Omental fat pad (tissue), 4 donors: ENCODE data around the gene PCDHGB5. TPM values are rescaled to one million over a fixed set of nuclear protein-coding genes. Genes with fewer than 3 reads are reported as not detected.
"Not testable (repeated sequence)": the region's sequence is repeated elsewhere in the genome, so short reads cannot be mapped to it uniquely, and the experiment has no call there.

Experiments
- ATAC-seq: fragments of 150-250 bp; one replicate; pipeline ENCODE4 v1.9.1; 2016; ENCODE audit warnings: mild to moderate bottlenecking, moderate library complexity; ENCODE audit not compliant: low FRiP score
- DNase-seq: peaks from one replicate; pipeline ENCODE4 v3.0.0-alpha.2; 2019; ENCODE audit warnings: low spot score
- total RNA-seq, 4 donors: library from RNA; depleted of rRNA; stranded (reverse); fragments of >200 nt; gene quantifications; one replicate each; pipeline ENCODE4 v1.1.0, GENCODE V29; 2016
- TF ChIP-seq, protein P1 (sequence below), 3 donors: fragments of 450-650 bp; IDR thresholded peaks; one replicate each; pipeline ENCODE4 v1.5.1; 2016 to 2017; ENCODE audit warnings: antibody characterized with exemption in 3 of 3, mild to moderate bottlenecking in 3 of 3, moderate library complexity in 2 of 3

The PCDHGB5 gene
- total RNA-seq, result 10 to 100 TPM in 1 of 4 donors, 1 to 10 TPM in 3; 6.5 to 18.8 (median 8.9) TPM

DNA sequence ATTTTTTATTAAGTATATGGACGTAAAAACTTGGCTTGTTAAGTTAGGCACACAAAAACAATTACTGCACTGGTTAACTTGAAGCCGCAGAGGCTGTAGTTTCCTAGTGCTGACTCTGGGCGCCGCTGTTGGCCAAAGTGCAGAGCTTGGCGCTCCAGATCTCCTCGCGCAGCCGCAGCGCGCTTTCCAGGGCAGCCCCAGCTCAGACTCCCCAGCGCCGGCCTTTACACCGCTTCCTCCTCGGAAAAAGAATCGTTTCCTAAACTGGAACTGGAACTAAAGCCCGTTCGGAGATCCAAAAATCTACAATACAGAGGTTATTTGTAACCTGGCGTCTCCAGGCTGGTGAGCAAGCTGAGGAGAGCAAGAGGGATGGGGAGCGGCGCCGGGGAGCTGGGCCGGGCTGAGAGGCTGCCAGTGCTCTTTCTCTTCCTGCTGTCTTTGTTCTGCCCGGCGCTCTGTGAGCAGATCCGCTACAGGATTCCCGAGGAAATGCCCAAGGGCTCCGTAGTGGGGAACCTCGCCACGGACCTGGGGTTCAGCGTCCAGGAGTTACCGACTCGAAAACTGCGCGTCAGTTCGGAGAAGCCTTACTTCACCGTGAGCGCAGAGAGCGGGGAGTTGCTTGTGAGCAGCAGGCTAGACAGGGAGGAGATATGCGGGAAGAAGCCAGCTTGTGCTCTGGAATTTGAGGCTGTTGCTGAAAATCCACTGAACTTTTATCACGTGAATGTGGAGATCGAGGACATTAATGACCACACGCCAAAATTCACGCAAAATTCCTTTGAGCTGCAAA lies at the start of gene PCDHGB5:
Gene PCDHGB5 (plus strand): TSS at position 192 of the 796 bp plus-strand sequence. CDS start 181 bp downstream, at position 373.
- peak; percentile 59 for ATAC-seq
- DNase-seq, result not testable (repeated sequence)

DNA sequence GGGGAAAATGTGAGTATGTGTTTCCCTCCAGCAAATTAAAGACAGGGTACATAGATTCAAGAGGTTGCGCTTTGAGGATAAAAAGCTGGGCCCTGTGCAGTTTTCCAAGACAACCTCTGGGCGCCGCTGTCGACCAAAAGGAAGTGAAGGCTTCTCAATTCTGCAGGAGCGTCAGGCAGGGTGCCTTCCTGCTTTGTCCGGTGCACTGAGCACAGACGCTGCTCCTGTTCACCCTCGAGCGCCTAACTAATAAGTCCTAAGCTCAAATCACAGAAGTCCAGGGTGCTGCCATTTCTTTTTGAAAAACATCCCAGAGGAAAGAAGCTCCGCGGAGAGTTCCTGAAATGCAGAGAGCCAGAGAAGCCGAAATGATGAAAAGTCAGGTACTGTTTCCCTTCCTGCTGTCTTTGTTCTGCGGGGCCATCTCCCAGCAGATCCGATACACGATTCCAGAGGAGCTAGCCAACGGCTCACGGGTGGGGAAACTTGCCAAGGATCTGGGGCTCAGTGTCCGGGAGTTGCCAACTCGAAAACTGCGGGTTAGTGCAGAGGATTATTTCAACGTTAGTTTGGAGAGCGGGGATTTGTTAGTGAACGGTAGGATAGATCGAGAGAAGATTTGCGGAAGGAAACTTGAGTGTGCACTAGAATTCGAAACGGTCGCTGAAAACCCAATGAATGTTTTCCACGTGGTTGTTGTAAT lies 47.7 kb upstream of the PCDHGB5 start, which contains the start of gene PCDHGB1:
Gene PCDHGB1 (plus strand): TSS at position 183 of the 703 bp plus-strand sequence. CDS start 162 bp downstream, at position 345.
- TF ChIP-seq, protein P1, sequence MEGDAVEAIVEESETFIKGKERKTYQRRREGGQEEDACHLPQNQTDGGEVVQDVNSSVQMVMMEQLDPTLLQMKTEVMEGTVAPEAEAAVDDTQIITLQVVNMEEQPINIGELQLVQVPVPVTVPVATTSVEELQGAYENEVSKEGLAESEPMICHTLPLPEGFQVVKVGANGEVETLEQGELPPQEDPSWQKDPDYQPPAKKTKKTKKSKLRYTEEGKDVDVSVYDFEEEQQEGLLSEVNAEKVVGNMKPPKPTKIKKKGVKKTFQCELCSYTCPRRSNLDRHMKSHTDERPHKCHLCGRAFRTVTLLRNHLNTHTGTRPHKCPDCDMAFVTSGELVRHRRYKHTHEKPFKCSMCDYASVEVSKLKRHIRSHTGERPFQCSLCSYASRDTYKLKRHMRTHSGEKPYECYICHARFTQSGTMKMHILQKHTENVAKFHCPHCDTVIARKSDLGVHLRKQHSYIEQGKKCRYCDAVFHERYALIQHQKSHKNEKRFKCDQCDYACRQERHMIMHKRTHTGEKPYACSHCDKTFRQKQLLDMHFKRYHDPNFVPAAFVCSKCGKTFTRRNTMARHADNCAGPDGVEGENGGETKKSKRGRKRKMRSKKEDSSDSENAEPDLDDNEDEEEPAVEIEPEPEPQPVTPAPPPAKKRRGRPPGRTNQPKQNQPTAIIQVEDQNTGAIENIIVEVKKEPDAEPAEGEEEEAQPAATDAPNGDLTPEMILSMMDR (IDR thresholded peaks at IDR 0.05), result no peak
- DNase-seq (no peak), ATAC-seq (no peak)

DNA sequence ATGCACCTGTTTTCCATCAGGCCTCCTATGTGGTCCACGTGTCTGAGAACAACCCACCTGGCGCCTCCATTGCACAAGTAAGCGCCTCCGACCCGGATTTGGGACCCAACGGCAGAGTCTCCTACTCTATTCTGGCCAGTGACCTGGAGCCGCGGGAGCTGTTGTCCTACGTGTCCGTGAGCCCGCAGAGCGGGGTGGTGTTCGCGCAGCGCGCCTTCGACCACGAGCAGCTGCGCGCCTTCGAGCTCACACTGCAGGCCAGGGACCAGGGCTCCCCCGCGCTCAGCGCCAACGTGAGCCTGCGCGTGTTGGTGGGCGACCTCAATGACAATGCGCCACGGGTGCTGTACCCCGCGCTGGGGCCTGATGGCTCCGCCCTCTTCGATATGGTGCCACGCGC lies 46.2 kb upstream of the PCDHGB5 start:
- no peak for DNase-seq
- no peak for ATAC-seq
- TF ChIP-seq, protein P1 (IDR thresholded peaks at IDR 0.05), result no peak

DNA sequence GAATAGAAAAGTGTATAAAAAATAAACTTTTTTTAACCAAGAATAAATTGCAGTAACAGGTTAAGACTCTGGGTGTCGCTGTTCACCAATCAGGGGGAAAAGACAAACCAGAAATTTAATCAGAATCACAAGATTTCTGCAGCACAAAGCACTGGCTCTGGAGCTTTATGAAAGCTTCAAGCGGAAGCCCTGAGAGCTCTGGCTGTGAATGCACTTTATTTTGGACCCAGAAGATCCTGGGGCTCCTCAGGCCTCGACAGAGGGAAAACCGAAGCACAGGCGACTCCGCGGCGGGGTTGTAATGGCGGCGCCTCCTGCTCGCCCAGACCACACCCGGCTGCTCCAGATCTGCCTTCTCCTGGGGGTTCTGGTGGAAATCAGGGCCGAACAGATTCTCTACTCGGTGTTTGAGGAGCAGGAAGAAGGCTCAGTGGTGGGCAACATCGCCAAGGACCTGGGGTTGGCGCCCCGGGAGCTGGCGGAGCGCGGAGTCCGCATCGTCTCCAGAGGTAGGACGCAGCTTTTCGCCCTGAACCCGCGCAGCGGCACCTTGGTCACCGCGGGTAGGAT lies 42.8 kb upstream of the PCDHGB5 start, which contains the start of gene PCDHGA4:
Gene PCDHGA4 (plus strand): TSS at position 122 of the 570 bp plus-strand sequence. CDS start 87 bp downstream, at position 209.
- no peak for ATAC-seq
- TF ChIP-seq, protein P1 (IDR thresholded peaks at IDR 0.05), result no peak
- DNase-seq, result no peak

DNA sequence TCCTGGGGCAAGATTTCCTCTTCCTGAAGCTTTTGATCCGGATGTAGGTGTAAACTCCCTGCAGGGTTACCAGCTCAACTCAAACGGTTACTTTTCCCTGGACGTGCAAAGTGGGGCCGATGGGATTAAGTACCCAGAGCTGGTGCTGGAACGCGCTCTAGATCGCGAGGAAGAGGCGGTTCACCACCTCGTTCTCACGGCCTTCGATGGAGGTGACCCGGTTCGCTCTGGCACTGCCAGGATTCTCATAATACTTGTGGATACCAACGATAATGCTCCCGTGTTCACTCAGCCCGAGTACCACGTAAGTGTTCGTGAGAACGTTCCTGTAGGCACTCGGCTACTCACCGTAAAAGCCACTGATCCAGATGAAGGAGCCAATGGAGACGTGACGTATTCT lies 42.1 kb upstream of the PCDHGB5 start:
- DNase-seq (no peak), ATAC-seq (no peak)
- TF ChIP-seq, protein P1 (IDR thresholded peaks at IDR 0.05), result no peak

DNA sequence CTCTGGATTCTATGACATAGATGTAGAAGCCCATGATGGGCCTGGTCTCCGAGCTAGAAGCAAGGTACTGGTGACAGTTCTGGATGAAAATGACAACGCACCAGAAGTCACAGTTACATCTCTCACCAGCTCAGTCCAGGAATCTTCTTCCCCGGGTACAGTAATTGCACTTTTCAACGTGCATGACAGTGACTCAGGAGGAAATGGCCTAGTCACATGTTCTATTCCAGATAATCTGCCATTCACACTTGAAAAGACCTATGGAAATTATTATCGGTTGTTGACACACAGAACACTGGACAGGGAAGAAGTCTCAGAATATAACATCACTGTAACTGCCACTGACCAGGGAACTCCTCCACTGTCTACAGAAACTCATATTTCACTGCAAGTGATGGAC lies 41.6 kb upstream of the PCDHGB5 start:
- TF ChIP-seq, protein P1 (IDR thresholded peaks at IDR 0.05), result no peak
- ATAC-seq (no peak), DNase-seq (no peak)

DNA sequence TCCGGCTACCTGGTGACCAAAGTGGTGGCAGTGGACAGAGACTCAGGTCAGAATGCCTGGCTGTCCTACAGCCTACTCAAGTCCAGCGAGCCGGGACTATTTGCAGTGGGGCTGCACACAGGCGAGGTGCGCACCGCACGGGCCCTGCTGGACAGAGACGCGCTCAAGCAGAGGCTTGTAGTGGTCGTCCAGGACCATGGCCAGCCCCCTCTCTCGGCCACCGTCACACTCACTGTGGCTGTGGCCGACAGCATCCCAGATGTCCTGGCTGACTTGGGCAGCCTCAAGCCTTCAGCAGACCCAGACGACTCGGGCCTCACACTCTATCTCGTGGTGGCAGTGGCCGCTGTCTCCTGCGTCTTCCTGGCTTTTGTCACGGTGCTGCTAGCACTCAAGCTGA lies 40.8 kb upstream of the PCDHGB5 start:
- DNase-seq (no peak), ATAC-seq (no peak)
- TF ChIP-seq, protein P1 (IDR thresholded peaks at IDR 0.05), result no peak
